Measurements from ENCODE around the gene ARID4B.
"Not testable (repeated sequence)": the region's sequence is repeated elsewhere in the genome, so short reads cannot be mapped to it uniquely, and the experiment has no call there.

The ARID4B gene

DNA sequence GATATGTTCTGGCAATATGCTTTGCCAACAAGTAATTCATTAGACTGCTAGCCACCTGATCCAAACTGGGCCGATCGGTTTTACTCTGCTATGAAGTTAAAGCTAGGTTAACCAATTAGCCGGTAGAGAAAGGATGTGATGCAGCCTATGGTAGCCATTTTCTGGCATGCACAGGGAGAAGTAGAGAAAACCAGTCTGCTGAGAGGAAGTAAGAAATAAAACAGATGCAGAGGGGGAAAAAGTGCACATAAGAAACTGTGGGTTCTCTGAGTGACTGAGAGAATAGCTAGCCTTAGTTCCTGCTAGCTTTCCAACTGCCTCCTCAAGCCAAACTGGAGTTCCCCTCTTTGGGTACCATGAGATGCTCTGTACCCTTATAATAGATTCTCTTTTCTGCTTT, 52.8 kb downstream of the ARID4B start:
- H3K4me3 ChIP-seq (ENCODE audit: low read depth, low read length), result no peak overlapping the region
- TF ChIP-seq CTCF (IDR thresholded peaks at IDR 0.05; ENCODE audit: low read depth, low read length), result no peak
- no peak overlapping the region for H3K27ac ChIP-seq
- no peaks in the 10 kb centered on the region for H3K9me3 ChIP-seq (ENCODE audit: severe bottlenecking)
- no peak for DNase-seq
- H3K36me3 ChIP-seq, result no peaks in the 10 kb centered on the region
- no peaks in the 10 kb centered on the region for H3K27me3 ChIP-seq (ENCODE audit: insufficient read depth, low read depth, severe bottlenecking)

DNA sequence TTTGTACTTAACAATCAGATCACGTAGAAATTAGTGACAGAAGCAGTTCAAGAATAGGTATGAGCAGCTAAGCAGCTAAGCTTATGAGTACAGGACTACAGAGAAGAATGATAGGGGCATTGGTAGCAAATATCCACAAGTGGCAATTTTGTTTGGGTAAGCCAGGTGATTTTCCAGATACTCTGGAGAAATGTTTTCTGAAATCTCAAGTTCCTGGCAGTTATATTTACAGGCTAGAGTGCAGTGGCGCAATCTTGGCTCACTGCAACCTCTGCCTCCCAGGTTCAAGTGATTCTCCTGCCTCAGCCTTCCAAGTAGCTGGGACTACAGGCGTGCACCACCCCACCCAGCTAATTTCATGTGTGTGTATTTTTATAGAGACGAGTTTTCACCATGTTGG, 55.1 kb downstream of the ARID4B start:
- Histone ChIP-seq H3K36me3 (no peaks in the 10 kb centered on the region), H3K4me3 (ENCODE audit: low read depth, low read length) (no peak overlapping the region), H3K27me3 (ENCODE audit: insufficient read depth, low read depth, severe bottlenecking) (no peaks in the 10 kb centered on the region), H3K27ac (no peak overlapping the region), H3K9me3 (ENCODE audit: severe bottlenecking) (no peaks in the 10 kb centered on the region)
- DNase-seq, result no peak
- no peak for TF ChIP-seq CTCF (IDR thresholded peaks at IDR 0.05; ENCODE audit: low read depth, low read length)

- no peaks in the 10 kb centered on the region for H3K27me3 ChIP-seq (ENCODE audit: insufficient read depth, low read depth, severe bottlenecking)
- no peak overlapping the region for H3K27ac ChIP-seq
- no peak overlapping the region for H3K4me3 ChIP-seq (ENCODE audit: low read depth, low read length)
- H3K36me3 ChIP-seq, result no peaks in the 10 kb centered on the region
- H3K9me3 ChIP-seq (ENCODE audit: severe bottlenecking), result no peaks in the 10 kb centered on the region
- no peak for TF ChIP-seq CTCF (IDR thresholded peaks at IDR 0.05; ENCODE audit: low read depth, low read length)
- no peak for DNase-seq
Observed at GRCh38 chr1:235270625-235271024, 57.4 kb downstream of the ARID4B start.

GRCh38 chr1:235269990-235270389, 58.0 kb downstream of the ARID4B start:
- DNase-seq; H3K27ac ChIP-seq; H3K9me3 ChIP-seq (ENCODE audit: severe bottlenecking); H3K4me3 ChIP-seq (ENCODE audit: low read depth, low read length); H3K27me3 ChIP-seq (ENCODE audit: insufficient read depth, low read depth, severe bottlenecking); H3K36me3 ChIP-seq: not testable (repeated sequence)

- H3K9me3 ChIP-seq (ENCODE audit: severe bottlenecking), result no peaks in the 10 kb centered on the region
- TF ChIP-seq CTCF (IDR thresholded peaks at IDR 0.05; ENCODE audit: low read depth, low read length), result no peak
- no peak for DNase-seq
- H3K27ac ChIP-seq, result no peak overlapping the region
- H3K27me3 ChIP-seq (ENCODE audit: insufficient read depth, low read depth, severe bottlenecking), result no peaks in the 10 kb centered on the region
- no peak overlapping the region for H3K4me3 ChIP-seq (ENCODE audit: low read depth, low read length)
- no peaks in the 10 kb centered on the region for H3K36me3 ChIP-seq
Observed at GRCh38 chr1:235268379-235269125, 59.4 kb downstream of the ARID4B start.

- no peak overlapping the region for H3K4me3 ChIP-seq (ENCODE audit: low read depth, low read length)
- no peaks in the 10 kb centered on the region for H3K27me3 ChIP-seq (ENCODE audit: insufficient read depth, low read depth, severe bottlenecking)
- no peak for DNase-seq
Observed at GRCh38 chr1:235266967-235267366, 61.0 kb downstream of the ARID4B start.

More at GRCh38 chr1:235266967-235267366, 61.0 kb downstream of the ARID4B start:
- no peak for TF ChIP-seq CTCF (IDR thresholded peaks at IDR 0.05; ENCODE audit: low read depth, low read length)
- Histone ChIP-seq H3K9me3 (ENCODE audit: severe bottlenecking) (no peaks in the 10 kb centered on the region), H3K36me3 (no peaks in the 10 kb centered on the region), H3K27ac (no peak overlapping the region)

All from WERI-Rb-1 (cell line).